H1 (cell line): ENCODE measurements around the gene ZNF575. TPM values are rescaled to one million over a fixed set of nuclear protein-coding genes. Genes with fewer than 3 reads are reported as not detected.

Source experiments
- GTF2F1 ChIP-seq: IDR thresholded peaks from 2 replicates; pipeline ENCODE4 v1.6.1; 2012; ENCODE audit warnings: low read depth, low read length, improper control_type of control experiment, borderline replicate concordance
- KDM4A ChIP-seq: IDR thresholded peaks from one replicate; pipeline ENCODE4 v1.7.1; 2012; ENCODE audit warnings: low read depth, mild to moderate bottlenecking, moderate library complexity, low read length, inconsistent platforms; ENCODE audit not compliant: severe bottlenecking
- MAFK ChIP-seq: IDR thresholded peaks from 2 replicates; pipeline ENCODE4 v1.6.1; 2012; ENCODE audit warnings: low read depth, mild to moderate bottlenecking, improper control_type of control experiment, low read length
- RXRA ChIP-seq: IDR thresholded peaks from 2 replicates; pipeline ENCODE4 v1.6.1; 2011; ENCODE audit warnings: low read depth, mild to moderate bottlenecking, low read length, moderate library complexity; ENCODE audit not compliant: insufficient read depth
- SAP30 ChIP-seq: fragments of 300-600 bp; sonication (generic); IDR thresholded peaks from 2 replicates; pipeline ENCODE4 v1.7.1; 2012; ENCODE audit warnings: low read length, moderate library complexity, mild to moderate bottlenecking, inconsistent platforms; ENCODE audit not compliant: insufficient read depth, insufficient replicate concordance
- SIRT6 ChIP-seq: IDR thresholded peaks from one replicate; pipeline ENCODE4 v1.7.1; 2012; ENCODE audit warnings: low read length, inconsistent platforms
- SIX5 ChIP-seq: IDR thresholded peaks from 2 replicates; pipeline ENCODE4 v1.6.1; 2011; ENCODE audit warnings: mild to moderate bottlenecking, low read depth, low read length
- TAF1 ChIP-seq: IDR thresholded peaks from 2 replicates; pipeline ENCODE4 v1.6.1; 2011; ENCODE audit warnings: mild to moderate bottlenecking, low read depth, low read length
- USF2 ChIP-seq: IDR thresholded peaks from 2 replicates; pipeline ENCODE4 v1.6.1; 2011; ENCODE audit warnings: low read length, improper control_type of control experiment
- YY1 ChIP-seq: IDR thresholded peaks from 2 replicates; pipeline ENCODE4 v1.6.1; 2011; ENCODE audit warnings: low read depth, mild to moderate bottlenecking, low read length
- polyA plus RNA-seq, 7 experiments: library from polyadenylated mRNA; depleted of rRNA in 3 of 7; stranded (reverse) in 5 of 7; unstranded in 2 of 7; fragments of >200 nt in 5 of 7; fragments of 200-250 nt in 2 of 7; gene quantifications; 1 replicate in 5 of 7; 2 replicates in 1 of 7; 4 replicates in 1 of 7; pipeline versions ENCODE4 v1.2.1 to v1.2.3, GENCODE V29; 2011 to 2013; ENCODE audit warnings: missing spikeins in 2 of 7, mixed read lengths in 2 of 7
- total RNA-seq: library from RNA; stranded (reverse); fragmentation: NEBNext Ultra II Directional; extraction: Animal tissue kit (Norgen Biotek cat#: 25700); gene quantifications from 2 replicates; pipeline ENCODE4 v1.2.1, GENCODE V29; 2021

Gene ZNF575
- total and polyA plus RNA-seq, 2 of the 8 experiments (the other 6 are each of a cell fraction or from before 2014, with no cell fraction given), result 0.05 TPM; not detected in 1

GRCh38 chr19:43501661-43502418 lies 31.1 kb upstream of the ZNF575 start (continued):
- TF ChIP-seq MAFK, result no peak
- TF ChIP-seq SIX5, result no peak
- peak; percentile 68 for TF ChIP-seq KDM4A
- no peak for TF ChIP-seq USF2
- no peak for TF ChIP-seq SIRT6
- no peak for TF ChIP-seq GTF2F1
- TF ChIP-seq SAP30, result no peak
- TF ChIP-seq YY1, result peak; percentile 69; the same call in 1 of the 2 replicates
- TF ChIP-seq TAF1, result no peak
- TF ChIP-seq RXRA, result no peak
